DLD1 (cell line): ENCODE data around the gene SLC22A3.
"Not testable (repeated sequence)": the region's sequence is repeated elsewhere in the genome, so short reads cannot be mapped to it uniquely, and the experiment has no call there.

Experiments used
- in situ Hi-C: cut with HindIII; loops from 2 replicates; pipeline ENCODE4 v1.10.0; 2017; ENCODE audit warnings: low sequenced_read_pairs

Gene SLC22A3, protein sequence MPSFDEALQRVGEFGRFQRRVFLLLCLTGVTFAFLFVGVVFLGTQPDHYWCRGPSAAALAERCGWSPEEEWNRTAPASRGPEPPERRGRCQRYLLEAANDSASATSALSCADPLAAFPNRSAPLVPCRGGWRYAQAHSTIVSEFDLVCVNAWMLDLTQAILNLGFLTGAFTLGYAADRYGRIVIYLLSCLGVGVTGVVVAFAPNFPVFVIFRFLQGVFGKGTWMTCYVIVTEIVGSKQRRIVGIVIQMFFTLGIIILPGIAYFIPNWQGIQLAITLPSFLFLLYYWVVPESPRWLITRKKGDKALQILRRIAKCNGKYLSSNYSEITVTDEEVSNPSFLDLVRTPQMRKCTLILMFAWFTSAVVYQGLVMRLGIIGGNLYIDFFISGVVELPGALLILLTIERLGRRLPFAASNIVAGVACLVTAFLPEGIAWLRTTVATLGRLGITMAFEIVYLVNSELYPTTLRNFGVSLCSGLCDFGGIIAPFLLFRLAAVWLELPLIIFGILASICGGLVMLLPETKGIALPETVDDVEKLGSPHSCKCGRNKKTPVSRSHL

DNA sequence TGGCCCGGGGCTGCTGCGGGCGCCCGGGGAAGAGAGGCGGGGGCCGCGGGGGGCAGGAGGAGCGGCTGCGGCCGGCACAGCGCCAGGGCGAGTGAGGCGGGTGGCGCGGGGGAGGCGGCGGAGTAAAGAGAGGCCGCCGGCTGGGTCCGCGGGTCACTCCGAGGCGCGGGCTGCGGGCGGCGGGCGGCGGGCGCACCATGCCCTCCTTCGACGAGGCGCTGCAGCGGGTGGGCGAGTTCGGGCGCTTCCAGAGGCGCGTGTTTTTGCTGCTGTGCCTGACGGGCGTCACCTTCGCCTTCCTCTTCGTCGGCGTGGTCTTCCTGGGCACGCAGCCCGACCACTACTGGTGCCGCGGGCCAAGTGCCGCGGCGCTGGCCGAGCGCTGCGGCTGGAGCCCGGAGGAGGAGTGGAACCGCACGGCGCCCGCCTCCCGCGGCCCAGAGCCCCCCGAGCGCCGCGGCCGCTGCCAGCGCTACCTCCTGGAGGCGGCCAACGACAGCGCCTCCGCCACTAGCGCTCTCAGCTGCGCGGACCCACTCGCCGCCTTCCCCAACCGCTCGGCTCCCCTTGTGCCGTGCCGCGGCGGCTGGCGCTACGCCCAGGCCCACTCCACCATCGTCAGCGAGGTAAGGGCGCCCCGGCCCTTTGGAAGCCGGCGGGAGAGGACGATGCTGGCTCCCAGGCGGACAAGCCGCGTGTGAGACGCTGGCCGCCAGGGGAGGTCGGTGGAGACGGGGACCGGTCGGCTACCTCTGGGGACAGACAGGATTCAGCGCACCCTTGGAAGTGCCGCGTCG, at the start of gene SLC22A3:
Gene SLC22A3, plus strand, starts transcription at position 156 of the 797 bp plus-strand sequence. Its CDS starts 42 bp downstream, at position 198.
- in situ Hi-C loops: no loop called here

DNA sequence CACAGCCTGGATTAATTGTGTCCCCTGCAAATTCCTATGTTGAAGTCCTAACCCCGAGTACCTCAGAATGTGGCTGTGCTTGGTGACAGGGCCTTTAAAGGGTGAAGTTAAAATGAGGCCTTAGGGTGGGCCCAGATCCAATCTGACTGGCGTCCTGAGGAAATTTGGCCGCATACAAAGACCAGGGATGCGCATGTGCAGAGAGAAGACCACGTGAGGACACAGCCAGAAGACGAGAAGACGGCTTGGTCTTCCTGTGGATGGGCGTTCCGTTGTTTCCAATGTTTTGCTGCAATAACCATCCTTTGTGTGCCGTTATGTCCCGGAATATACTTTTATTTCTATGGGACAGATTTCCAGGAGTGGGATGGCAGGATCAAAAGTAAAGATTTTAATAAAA, 48.6 kb upstream of the SLC22A3 start:
- in situ Hi-C loops: no loop called here

DNA sequence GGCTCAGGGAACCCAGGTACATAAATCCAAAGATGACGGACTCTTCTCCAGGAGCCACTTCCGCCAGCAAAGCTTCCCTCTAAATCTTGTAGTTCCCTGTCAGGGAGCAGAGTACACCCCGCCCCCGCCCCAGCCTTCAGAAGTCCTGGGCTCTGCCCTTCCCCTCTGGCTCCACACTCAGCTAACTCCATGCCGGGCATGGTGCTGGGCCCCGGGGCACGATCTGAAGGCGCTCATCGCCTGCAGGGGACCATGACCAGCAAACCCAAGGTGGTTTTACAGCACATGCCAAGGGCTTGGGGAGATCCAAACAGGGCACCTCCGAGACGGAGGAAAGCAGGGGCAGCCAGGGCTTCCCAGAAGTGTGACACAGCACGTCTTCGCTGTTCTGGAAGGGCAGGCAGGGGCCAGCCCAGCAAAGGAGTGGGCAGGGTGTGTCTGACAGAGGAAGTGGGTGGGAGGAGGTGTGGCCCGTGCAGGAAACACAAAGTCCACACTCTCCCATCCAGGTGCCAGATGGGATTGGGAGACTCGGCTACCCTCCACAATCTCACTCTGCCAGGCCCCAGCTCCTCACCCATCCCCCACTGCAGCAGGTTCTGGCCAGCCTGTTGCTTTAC, 48.0 kb upstream of the SLC22A3 start:
- in situ Hi-C loops: no loop called here

DNA sequence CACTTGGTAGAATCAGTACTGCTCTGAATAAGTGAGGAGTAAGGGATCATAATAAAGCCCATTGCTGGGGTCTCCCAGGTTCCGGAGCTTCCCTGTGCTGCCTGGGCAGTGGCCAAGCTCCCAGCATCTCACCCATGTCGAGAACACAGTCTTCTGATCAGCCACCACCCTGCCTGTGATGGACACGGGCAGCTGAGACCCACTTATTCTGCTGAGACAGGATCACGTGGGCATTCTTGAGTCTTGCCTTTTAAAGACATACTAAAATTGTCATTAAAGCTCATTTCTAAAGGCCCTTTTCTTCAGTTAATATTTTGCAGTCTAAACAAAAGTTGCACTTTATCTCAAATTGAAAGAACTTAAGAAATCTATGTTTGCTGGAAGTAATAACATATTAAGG, 46.8 kb upstream of the SLC22A3 start:
- in situ Hi-C loops: no loop called here

DNA sequence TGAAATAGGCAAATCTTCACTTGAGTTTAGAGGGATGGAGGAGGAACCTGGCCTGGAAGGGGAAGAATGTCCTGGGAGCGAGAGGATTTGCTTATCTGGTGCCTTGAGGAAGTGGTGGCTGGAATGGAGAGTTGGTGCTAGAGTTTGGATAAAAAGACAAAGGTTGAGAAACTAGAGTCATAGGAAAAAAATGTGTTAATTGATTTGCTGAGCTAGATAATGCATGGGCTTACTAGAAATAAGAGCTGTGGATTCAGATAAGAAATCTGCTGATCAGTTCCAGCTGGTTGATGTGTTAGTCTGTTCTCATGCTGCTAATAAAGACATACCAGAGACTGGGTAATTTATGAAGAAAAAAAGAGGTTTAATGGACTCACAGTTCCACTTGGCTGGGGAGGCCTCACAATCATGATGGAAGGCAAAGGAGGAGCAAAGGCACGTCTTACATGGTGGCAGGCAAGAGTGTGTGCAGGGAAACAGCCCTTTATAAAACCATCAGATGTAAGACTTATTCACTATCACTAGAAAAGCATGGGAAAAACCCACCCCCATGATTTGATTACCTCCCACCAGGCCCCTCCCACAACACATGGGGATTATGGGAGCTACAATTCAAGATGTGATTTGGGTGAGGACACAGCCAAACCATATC, 45.6 kb upstream of the SLC22A3 start:
- in situ Hi-C loops: not testable (repeated sequence)

DNA sequence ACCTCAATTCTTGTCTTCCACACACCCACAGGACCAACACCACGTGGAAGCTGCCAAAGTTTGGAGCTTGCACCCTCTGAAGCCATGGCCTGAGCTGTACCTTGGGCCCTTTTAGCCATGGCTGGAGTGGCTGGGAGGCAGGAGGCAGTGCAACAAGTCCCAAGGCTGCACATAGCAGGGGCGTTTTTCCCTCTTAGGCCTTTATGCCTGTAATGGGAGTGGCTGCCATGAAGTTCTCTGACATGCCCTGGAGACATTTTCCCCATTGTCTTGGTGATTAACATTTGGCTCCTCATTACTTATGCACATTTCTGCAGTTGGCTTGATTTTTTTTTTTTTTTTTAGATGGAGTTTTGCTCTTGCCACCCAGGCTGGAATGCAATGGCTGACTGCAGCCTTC, 44.4 kb upstream of the SLC22A3 start:
- in situ Hi-C loops: no loop called here

DNA sequence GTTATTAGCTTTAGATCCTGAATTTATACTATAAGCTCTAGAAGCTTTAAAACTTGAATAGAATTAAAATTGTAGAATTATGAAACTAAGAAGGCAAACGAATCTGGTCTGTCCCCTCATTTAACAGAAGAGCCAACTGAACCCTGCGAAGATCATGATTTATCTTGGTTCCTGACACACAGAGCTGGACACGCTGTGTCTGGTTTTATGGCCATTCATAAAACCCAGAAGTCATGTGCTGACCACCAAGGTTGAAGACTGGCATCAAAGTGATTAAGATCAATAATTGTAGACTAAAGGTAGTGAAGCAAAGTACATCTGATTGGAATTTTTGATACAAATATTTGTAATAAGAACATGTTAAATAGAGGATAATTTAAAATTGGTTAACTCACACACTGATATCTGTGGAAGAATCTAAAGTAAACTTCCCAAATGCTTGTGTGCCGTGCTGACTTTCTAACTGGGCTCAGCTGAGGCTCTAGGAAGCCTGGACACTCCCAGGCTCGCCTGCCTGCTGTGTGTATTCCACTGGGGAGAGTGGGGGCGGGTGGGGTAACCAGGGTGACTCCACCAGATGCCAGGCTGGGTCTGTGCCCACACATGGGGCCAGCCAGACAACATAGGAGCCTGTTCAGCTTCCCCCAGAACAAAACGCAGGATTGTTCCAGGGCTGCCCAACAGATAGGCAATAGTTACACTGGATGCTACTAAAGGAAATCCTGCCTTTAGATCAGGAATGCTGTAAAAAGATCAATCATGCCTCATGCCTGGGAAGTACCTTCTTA, 42.1 kb upstream of the SLC22A3 start:
- in situ Hi-C loops: no loop called here

DNA sequence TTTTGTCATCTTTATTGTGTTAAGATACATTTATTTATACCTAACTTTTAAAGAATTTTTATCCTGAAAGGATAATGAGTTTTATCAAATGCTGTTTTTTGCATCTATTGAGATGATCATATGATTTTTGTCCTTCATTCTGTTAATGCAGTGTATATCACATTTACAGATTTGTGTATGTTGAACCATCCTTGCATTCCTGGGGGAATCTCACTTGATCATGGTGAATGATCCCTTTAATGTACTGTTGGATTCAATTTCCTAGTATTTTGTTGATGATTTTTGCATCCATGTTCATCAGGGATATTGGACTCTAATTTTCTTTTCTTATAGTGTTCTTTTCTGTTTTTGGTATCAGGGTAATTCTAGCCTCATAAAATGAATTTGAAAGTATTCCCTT, 38.5 kb upstream of the SLC22A3 start:
- in situ Hi-C loops: no loop called here

DNA sequence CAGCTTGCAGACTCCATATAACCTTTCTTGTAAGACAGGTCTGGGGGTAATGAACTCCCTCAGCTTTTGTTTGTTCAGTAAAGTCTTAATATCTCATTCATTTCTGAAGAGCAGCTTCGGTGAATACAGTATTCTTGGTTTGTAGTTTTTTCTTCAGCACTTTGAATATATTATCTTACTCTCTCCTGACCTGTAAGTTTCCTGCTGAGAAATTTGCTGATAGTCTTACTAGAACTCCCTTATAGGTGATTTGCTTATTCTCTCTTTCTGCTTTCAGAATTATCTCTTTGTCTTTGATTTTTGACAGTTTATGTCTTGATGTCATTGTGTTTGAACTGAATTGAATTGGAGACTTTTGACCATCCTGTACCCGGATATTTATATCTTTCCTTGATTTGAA, 35.3 kb upstream of the SLC22A3 start:
- in situ Hi-C loops: no loop called here

DNA sequence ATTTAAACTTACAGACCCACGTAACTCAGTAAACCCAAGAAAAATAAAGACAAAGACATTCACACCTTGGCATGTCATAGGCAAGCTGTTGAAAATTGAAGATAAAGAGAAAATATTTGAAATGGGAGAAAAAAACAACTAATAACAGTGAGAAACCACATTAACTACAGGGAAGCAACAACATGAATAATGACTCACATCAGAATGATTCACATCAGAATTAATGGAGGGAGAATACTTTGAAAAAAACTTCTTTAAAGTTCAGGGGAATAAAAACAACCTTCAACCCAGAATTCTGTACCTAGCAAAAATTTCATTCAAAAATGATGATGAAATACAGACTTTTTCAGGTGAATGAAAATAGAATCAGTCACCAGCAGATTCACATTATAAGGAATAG, 32.9 kb upstream of the SLC22A3 start:
- in situ Hi-C loops: no loop called here

DNA sequence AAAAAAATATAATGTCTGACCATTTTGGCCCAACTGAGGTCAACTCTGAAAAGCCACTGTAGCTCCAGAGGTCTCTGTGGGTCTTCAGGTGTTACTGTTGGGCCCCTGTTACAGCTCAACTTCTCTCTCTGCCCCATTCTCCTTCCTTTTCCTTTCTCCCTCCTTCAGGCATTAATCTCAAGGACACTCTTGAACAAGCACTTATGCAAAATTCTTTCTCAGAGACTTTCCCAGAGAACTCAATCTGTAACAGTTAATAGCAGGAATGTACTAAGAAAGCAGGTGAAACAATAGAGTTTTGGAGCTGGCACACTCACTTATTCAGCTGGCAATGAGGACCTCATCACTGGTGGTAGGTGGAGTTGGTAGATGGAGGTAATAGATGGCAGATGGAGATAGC, 31.9 kb upstream of the SLC22A3 start:
- in situ Hi-C loops: no loop called here

DNA sequence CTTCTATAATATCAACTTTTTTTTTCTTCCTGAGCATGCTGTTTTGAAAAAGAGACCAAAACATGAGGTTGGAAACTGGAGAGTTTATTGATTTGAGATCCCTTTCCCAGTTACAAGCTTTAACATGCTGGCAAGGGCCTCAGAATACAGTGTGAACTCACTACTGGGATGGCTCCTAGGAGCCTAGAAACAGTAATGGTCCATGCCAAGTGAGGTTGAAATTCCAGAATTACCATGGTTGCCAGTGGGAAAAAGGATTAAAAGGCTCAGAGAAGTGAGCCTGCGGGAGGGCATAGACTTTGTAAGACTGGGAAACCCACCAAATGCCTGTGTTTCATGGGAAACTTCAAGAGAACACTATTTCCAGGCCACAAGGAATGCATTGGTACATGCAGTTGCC, 28.9 kb upstream of the SLC22A3 start:
- in situ Hi-C loops: no loop called here

DNA sequence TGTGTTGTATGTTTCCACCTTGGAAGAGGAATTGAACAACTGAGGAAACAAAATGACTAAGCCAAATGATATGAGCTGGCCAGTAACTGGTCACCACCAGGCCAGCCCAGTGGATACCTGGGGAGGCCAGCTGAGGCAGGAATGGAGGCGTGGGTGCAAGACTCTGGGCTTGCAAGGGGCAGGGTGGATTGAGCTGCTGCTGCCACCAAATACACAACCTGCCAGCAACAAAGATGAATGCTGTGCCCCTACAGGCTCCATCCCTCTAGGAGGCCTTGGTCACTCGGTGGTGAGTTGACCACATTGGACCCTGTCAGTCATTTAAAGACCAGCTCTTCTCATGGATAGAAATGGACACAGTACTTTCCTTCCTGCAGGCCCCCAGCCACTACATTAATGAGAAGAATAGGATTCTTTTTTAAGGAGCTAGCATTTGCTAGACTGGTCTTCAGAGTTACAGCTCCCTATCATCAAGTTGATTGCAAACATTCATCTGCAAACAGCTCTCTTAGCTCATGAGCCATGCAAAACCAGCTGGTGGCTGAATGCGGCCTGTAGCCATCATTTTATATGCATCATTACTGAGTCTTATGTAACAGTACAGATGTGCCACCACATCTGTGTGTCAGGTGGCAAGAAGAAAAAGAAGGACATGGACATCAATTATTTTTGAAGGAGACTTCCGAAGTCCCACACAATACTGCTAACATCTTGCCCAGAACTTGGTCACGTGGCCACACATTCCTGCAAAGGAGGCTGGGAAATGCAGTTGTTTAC, 26.3 kb upstream of the SLC22A3 start:
- in situ Hi-C loops: no loop called here

DNA sequence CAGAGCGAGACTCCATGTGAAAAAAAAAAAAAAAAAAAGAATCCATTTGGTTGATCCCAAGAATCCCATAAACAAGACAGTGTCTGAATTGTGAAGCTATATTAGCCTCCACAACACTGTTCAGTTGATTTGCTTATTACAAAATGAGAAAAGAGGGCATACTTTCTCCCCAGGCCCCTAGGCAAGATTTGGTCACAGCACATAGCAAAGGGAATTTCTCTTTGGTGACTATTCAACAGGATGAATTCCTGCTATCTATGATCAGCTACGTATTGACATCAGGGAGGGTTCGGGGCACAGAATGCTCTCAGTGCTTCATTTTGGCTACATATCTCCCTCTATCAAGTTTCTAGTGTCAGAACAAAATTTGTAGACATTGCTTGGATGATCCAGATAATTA, 20.2 kb upstream of the SLC22A3 start:
- in situ Hi-C loops: no loop called here

DNA sequence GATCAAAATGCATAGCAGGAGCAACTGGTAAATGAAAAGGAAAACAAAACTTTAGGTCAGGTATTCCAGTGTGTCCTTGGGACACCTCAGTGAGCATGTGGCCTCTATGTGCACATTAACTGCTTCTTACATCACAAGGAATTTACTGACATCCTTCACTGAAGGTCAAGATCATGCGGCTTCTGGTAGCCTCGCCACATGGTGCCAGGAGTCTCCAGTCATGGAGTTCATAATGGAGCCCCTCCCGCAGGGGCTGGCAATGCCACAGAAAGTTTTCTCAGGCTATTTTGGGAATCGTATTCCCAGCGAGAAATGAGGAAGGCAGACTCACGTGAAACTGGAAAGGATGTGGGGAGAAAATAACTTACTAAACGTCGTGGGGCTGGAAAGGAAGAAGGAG, 19.7 kb upstream of the SLC22A3 start:
- in situ Hi-C loops: no loop called here

DNA sequence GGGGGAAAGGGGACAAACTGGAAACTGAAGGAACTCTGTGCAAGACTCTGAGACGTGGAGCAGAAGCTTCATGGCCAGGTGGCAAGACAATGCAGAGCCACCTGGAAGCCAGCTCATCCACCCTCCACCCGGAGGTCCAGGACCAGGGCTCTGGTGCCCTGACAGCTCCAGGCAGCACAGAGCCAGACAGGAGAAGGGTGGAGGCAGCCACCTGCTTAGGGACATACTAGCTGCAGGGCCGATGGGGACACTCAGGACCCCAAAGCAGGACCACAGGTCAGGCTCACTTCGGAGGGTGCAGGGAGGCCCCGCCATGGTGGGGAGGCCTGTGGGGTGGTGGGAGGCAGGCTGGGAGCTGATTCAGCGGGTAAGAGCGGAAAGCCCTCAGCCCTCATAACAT, 19.0 kb upstream of the SLC22A3 start:
- in situ Hi-C loops: no loop called here

DNA sequence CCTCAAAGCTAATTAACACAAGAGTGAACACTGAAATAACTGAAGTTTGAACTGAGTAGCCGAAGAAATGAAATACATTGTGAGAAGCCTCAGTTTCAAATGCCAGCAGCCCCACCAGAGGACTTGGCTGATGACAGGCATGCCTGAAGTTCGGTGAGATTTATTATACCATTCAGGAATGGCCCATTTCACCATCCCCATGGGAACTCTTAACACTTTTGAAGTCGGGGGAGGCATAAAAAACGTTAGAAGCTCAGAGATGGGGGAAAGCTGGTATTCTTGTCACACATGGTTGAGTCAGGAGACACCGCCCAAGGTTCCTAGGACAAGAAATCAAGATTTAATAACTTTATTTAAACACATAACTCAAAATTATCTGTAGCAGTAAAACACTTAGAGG, 17.6 kb upstream of the SLC22A3 start:
- in situ Hi-C loops: no loop called here

DNA sequence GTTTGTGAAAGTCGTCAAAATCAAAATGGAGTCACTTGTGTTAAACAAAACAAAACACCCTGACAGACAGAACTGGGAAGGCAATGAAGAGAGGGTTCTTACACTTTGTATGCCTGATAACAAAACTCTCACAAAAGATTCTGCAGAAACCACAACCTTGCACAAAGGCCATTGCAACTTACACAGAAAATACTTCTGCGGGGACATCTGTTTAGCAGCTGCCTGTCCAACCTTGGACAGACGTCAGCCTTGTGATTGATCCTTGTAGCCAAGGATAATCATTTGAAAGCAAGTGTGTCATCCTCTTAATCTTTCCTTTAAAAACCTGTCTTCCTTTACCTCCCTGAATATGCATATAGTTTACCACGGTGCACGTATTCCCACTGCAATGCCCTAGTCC, 17.0 kb upstream of the SLC22A3 start:
- in situ Hi-C loops: no loop called here

DNA sequence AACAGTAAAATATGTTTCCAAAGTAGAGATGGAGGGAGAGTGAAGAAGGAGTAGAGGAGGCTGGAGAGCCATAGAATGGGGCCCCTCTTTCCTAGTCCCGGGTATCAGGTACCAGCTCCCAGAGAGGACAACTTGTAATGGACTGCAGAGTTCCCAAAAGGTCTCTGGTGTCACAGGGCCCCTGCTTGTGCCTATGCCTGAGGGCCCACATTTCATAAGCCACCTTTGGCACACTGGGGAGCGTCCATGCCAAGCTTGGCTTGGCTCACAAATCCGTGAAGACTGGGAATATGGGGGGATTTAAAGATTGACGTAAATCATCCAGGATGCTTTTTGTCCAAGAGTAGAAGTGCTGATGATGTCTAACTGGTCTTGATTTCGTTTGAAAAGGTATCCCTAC, 16.4 kb upstream of the SLC22A3 start:
- in situ Hi-C loops: no loop called here
